Measurements from ENCODE around the gene DYDC2. TPM values are rescaled to one million over a fixed set of nuclear protein-coding genes. Genes with fewer than 3 reads are reported as not detected.

Gene DYDC2
- total RNA-seq, 1 experiment from 2014 or later, result not detected

- no peaks in the 10 kb centered on the region for H3F3A ChIP-seq (ENCODE audit: insufficient read depth, low read depth)
- TF ChIP-seq CTCF (conservative IDR thresholded peaks at IDR 0.05), result no peak
- no peak for TF ChIP-seq EZH2 (IDR thresholded peaks at IDR 0.05; ENCODE audit: low read depth)
- H4K20me1 ChIP-seq (ENCODE audit: insufficient read depth), result no peaks in the 10 kb centered on the region
- no peak overlapping the region for H3K4me2 ChIP-seq
- H3K27me3 ChIP-seq (ENCODE audit: insufficient read depth, low read depth), result peaks cover 15% of the 10 kb centered on the region; the same call in 1 of the 2 replicates
- no peak for DNase-seq
- no peak overlapping the region for H3K4me3 ChIP-seq
- H3K36me3 ChIP-seq (ENCODE audit: low read depth), result no peaks in the 10 kb centered on the region
- H3K9me2 ChIP-seq (ENCODE audit: insufficient read depth), result no peaks in the 10 kb centered on the region
- H3K79me2 ChIP-seq (ENCODE audit: low read depth), result no peaks in the 10 kb centered on the region
- H3K9me3 ChIP-seq (ENCODE audit: insufficient read depth, low read depth), result peaks cover 12% of the 10 kb centered on the region; the same call in 1 of the 2 replicates
- ChIA-PET POLR2A (ENCODE audit: unreplicated experiment) (no interaction called here), CTCF (no interaction called here)
- no peak overlapping the region for H2AFZ ChIP-seq
- no TSS peak for BruUV-seq (replicated peaks)
- H3K27ac ChIP-seq, result no peak overlapping the region
- intact Hi-C loops (cut with micrococcal nuclease; ENCODE audit: unreplicated experiment), result no loop called here
- no peaks in the 10 kb centered on the region for H3K4me1 ChIP-seq (replicated peaks; ENCODE audit: insufficient read depth)
Observed at GRCh38 chr10:80371467-80371866, 14.9 kb downstream of the DYDC2 start.

- DNase-seq, result no peak
- intact Hi-C loops (cut with micrococcal nuclease; ENCODE audit: unreplicated experiment), result no loop called here
- Histone ChIP-seq H3K36me3 (ENCODE audit: low read depth) (no peaks in the 10 kb centered on the region), H3K4me2 (no peak overlapping the region), H2AFZ (no peak overlapping the region), H3K27me3 (ENCODE audit: insufficient read depth, low read depth) (peaks cover 8% of the 10 kb centered on the region; the same call in 1 of the 2 replicates), H3F3A (ENCODE audit: insufficient read depth, low read depth) (no peaks in the 10 kb centered on the region), H4K20me1 (ENCODE audit: insufficient read depth) (no peaks in the 10 kb centered on the region), H3K79me2 (ENCODE audit: low read depth) (no peaks in the 10 kb centered on the region), H3K9me3 (ENCODE audit: insufficient read depth, low read depth) (peaks cover 3% of the 10 kb centered on the region; the same call in 1 of the 2 replicates), H3K4me3 (no peak overlapping the region), H3K9me2 (ENCODE audit: insufficient read depth) (no peaks in the 10 kb centered on the region), H3K4me1 (replicated peaks; ENCODE audit: insufficient read depth) (no peaks in the 10 kb centered on the region), H3K27ac (no peak overlapping the region)
- POLR2A ChIA-PET (ENCODE audit: unreplicated experiment), result no interaction called here
- BruUV-seq (replicated peaks), result no TSS peak
- TF ChIP-seq CTCF (conservative IDR thresholded peaks at IDR 0.05), result no peak
- no peak for TF ChIP-seq EZH2 (IDR thresholded peaks at IDR 0.05; ENCODE audit: low read depth)
- CTCF ChIA-PET, result no interaction called here
Observed at GRCh38 chr10:80372675-80373074, 16.1 kb downstream of the DYDC2 start.

GRCh38 chr10:80373502-80373901, 16.9 kb downstream of the DYDC2 start:
- CTCF ChIA-PET, result no interaction called here
- no peak overlapping the region for H3K27ac ChIP-seq
- H3F3A ChIP-seq (ENCODE audit: insufficient read depth, low read depth), result no peaks in the 10 kb centered on the region
- H3K4me2 ChIP-seq, result no peak overlapping the region
- H3K27me3 ChIP-seq (ENCODE audit: insufficient read depth, low read depth), result peaks cover 6% of the 10 kb centered on the region; the same call in 1 of the 2 replicates
- DNase-seq, result no peak
- POLR2A ChIA-PET (ENCODE audit: unreplicated experiment), result no interaction called here
- H3K9me3 ChIP-seq (ENCODE audit: insufficient read depth, low read depth), result no peaks in the 10 kb centered on the region
- no peak overlapping the region for H2AFZ ChIP-seq
- TF ChIP-seq EZH2 (IDR thresholded peaks at IDR 0.05; ENCODE audit: low read depth) (no peak), CTCF (conservative IDR thresholded peaks at IDR 0.05) (no peak)
- H3K9me2 ChIP-seq (ENCODE audit: insufficient read depth), result no peaks in the 10 kb centered on the region
- intact Hi-C loops (cut with micrococcal nuclease; ENCODE audit: unreplicated experiment), result no loop called here
- H3K36me3 ChIP-seq (ENCODE audit: low read depth), result no peaks in the 10 kb centered on the region
- H3K4me1 ChIP-seq (replicated peaks; ENCODE audit: insufficient read depth), result no peaks in the 10 kb centered on the region
- no peaks in the 10 kb centered on the region for H3K79me2 ChIP-seq (ENCODE audit: low read depth)
- no peak overlapping the region for H3K4me3 ChIP-seq
- BruUV-seq (replicated peaks), result no TSS peak
- no peaks in the 10 kb centered on the region for H4K20me1 ChIP-seq (ENCODE audit: insufficient read depth)

All from PC-9 (cell line).